GM23338 (cell line): ENCODE data around the gene TMX3. TPM values are rescaled to one million over a fixed set of nuclear protein-coding genes. Genes with fewer than 3 reads are reported as not detected.

Experiments
- ATAC-seq: fragments of 200-7000 bp; cut with Tn5 transposase; 3 replicates; pipeline ENCODE4 v1.9.1; 2020
- DNase-seq: peaks from one replicate; pipeline ENCODE4 v3.0.0-alpha.2; 2015; ENCODE audit warnings: low spot score
- H2AFZ ChIP-seq: fragments of 200-600 bp; sonication (generic); 2 replicates; pipeline ENCODE4 v1.8.0; 2016; ENCODE audit warnings: antibody characterized with exemption, mild to moderate bottlenecking, moderate library complexity
- H3F3A ChIP-seq: fragments of 200-600 bp; sonication (generic); replicated peaks from 2 replicates; pipeline ENCODE4 v1.8.0; 2017; ENCODE audit warnings: antibody characterized with exemption, mixed run types, low read depth
- H3K27ac ChIP-seq: fragments of 200-600 bp; sonication (generic); 2 replicates; pipeline ENCODE4 v1.6.1; 2016; ENCODE audit warnings: low read depth
- H3K27me3 ChIP-seq: fragments of 200-600 bp; sonication (generic); 2 replicates; pipeline ENCODE4 v1.8.0; 2016; ENCODE audit warnings: mild to moderate bottlenecking, mixed run types, moderate library complexity; ENCODE audit not compliant: insufficient read depth
- H3K36me3 ChIP-seq: fragments of 200-600 bp; sonication (generic); 2 replicates; pipeline ENCODE4 v1.8.0; 2016; ENCODE audit warnings: mild to moderate bottlenecking; ENCODE audit not compliant: insufficient read depth
- H3K4me1 ChIP-seq: fragments of 200-600 bp; sonication (generic); 2 replicates; pipeline ENCODE4 v1.8.0; 2016; ENCODE audit warnings: mild to moderate bottlenecking, moderate library complexity; ENCODE audit not compliant: insufficient read depth
- H3K4me2 ChIP-seq: fragments of 200-600 bp; sonication (generic); 2 replicates; pipeline ENCODE4 v1.7.1; 2017; ENCODE audit warnings: mixed run types
- H3K4me3 ChIP-seq: fragments of 200-600 bp; sonication (generic); 2 replicates; pipeline ENCODE4 v1.6.1; 2016; ENCODE audit warnings: mixed run types
- H3K79me2 ChIP-seq: fragments of 200-600 bp; sonication (generic); replicated peaks from 2 replicates; pipeline ENCODE4 v1.8.0; 2017; ENCODE audit warnings: mild to moderate bottlenecking; ENCODE audit not compliant: insufficient read depth
- H3K9me2 ChIP-seq: fragments of 200-600 bp; sonication (generic); 2 replicates; pipeline ENCODE4 v1.8.0; 2017; ENCODE audit not compliant: insufficient read depth
- H4K20me1 ChIP-seq: fragments of 200-600 bp; sonication (generic); replicated peaks from 2 replicates; pipeline ENCODE4 v1.8.0; 2017; ENCODE audit warnings: mild to moderate bottlenecking; ENCODE audit not compliant: insufficient read depth
- H3K27ac Mint-ChIP-seq: 2 replicates; pipeline ENCODE4 v1.8.0; 2020; ENCODE audit warnings: inconsistent platforms, mild to moderate bottlenecking, moderate library complexity, mixed read lengths
- H3K27me3 Mint-ChIP-seq: 3 replicates; pipeline ENCODE4 v1.8.0; 2022; ENCODE audit warnings: low read depth, mild to moderate bottlenecking, moderate library complexity, mixed read lengths, inconsistent platforms; ENCODE audit not compliant: insufficient read depth, poor library complexity
- H3K36me3 Mint-ChIP-seq: 3 replicates; pipeline ENCODE4 v1.8.0; 2021; ENCODE audit warnings: low read depth, mild to moderate bottlenecking, inconsistent platforms, moderate library complexity, mixed read lengths
- H3K4me1 Mint-ChIP-seq: 3 replicates; pipeline ENCODE4 v1.8.0; 2020; ENCODE audit warnings: mild to moderate bottlenecking, inconsistent platforms, mixed read lengths
- H3K4me3 Mint-ChIP-seq: 3 replicates; pipeline ENCODE4 v1.8.0; 2021; ENCODE audit warnings: moderate library complexity, mild to moderate bottlenecking, inconsistent platforms, mixed read lengths
- H3K9me3 Mint-ChIP-seq: 3 replicates; pipeline ENCODE4 v1.8.0; 2020; ENCODE audit warnings: moderate library complexity, mild to moderate bottlenecking, inconsistent platforms, mixed read lengths
- CREB1 ChIP-seq: fragments of 250-450 bp; sonication (Bioruptor Pico); IDR thresholded peaks from 2 replicates; pipeline ENCODE4 v1.5.0; 2020; ENCODE audit warnings: low read depth, mild to moderate bottlenecking, moderate library complexity
- EZH2 ChIP-seq: fragments of 200-600 bp; sonication (generic); IDR thresholded peaks from one replicate; pipeline ENCODE4 v1.8.0; 2017; ENCODE audit warnings: antibody characterized with exemption, mild to moderate bottlenecking, low read depth; ENCODE audit not compliant: unreplicated experiment
- EZH2phosphoT487 ChIP-seq: fragments of 200-600 bp; sonication (generic); IDR thresholded peaks from one replicate; pipeline ENCODE4 v1.8.1; 2018; ENCODE audit warnings: antibody characterized with exemption; ENCODE audit not compliant: unreplicated experiment
- JUNB ChIP-seq: IDR thresholded peaks from one replicate; pipeline ENCODE4 v1.6.1; 2016; ENCODE audit warnings: antibody characterized with exemption; ENCODE audit not compliant: unreplicated experiment
- NANOG ChIP-seq: IDR thresholded peaks from 2 replicates; pipeline ENCODE4 v1.6.1; 2016; ENCODE audit warnings: antibody characterized with exemption, borderline replicate concordance
- POLR2AphosphoS5 ChIP-seq: IDR thresholded peaks from 2 replicates; pipeline ENCODE4 v1.6.1; 2016; ENCODE audit warnings: antibody characterized with exemption, low read depth
- STAT1 ChIP-seq: IDR thresholded peaks from one replicate; pipeline ENCODE4 v1.6.1; 2016; ENCODE audit warnings: antibody characterized with exemption; ENCODE audit not compliant: unreplicated experiment
- ZNF114 ChIP-seq: fragments of 250-450 bp; sonication (Bioruptor Pico); IDR thresholded peaks from 2 replicates; pipeline ENCODE4 v1.5.0; 2020; ENCODE audit warnings: mild to moderate bottlenecking, moderate library complexity
- ZNF331 ChIP-seq: fragments of 250-450 bp; sonication (Bioruptor Pico); IDR thresholded peaks from 2 replicates; pipeline ENCODE4 v1.5.0; 2020; ENCODE audit warnings: low read depth, mild to moderate bottlenecking, moderate library complexity
- polyA plus RNA-seq: library from polyadenylated mRNA; unstranded; fragments of >200 nt; fragmentation: Nextera tagmentation; extraction: Ambion mirVana; gene quantifications from 2 replicates; pipeline ENCODE4 v1.2.1, GENCODE V29; 2016
- total RNA-seq: library from RNA; depleted of rRNA; stranded (reverse); fragments of >200 nt; shearing (Covaris generic); gene quantifications from 2 replicates; pipeline ENCODE4 v1.2.3, GENCODE V29; 2014
- TF ChIP-seq, protein P1 (sequence below): IDR thresholded peaks from 2 replicates; pipeline ENCODE4 v1.6.1; 2016; ENCODE audit warnings: antibody characterized with exemption
- TF ChIP-seq, protein P2 (sequence below), 2 experiments: fragments of 200-600 bp in 1 of 2; sonication (generic) in 1 of 2; conservative IDR thresholded peaks; 2 replicates each; pipeline versions ENCODE4 v1.5.1 to v1.6.1; 2016 to 2017; ENCODE audit warnings: antibody characterized with exemption in 2 of 2, low read depth in 2 of 2, mild to moderate bottlenecking in 2 of 2, moderate library complexity in 1 of 2
- TF ChIP-seq, protein P3 (sequence below): fragments of 250-450 bp; sonication (Bioruptor Pico); IDR thresholded peaks from 2 replicates; pipeline ENCODE4 v1.5.0; 2020; ENCODE audit warnings: mild to moderate bottlenecking, moderate library complexity
- TF ChIP-seq, protein P4 (sequence below): IDR thresholded peaks from one replicate; pipeline ENCODE4 v1.6.1; 2018; ENCODE audit warnings: antibody characterized with exemption; ENCODE audit not compliant: unreplicated experiment

Gene TMX3
- total and polyA plus RNA-seq, 2 experiments from 2014 or later: 12.4 to 40.1 TPM

DNA sequence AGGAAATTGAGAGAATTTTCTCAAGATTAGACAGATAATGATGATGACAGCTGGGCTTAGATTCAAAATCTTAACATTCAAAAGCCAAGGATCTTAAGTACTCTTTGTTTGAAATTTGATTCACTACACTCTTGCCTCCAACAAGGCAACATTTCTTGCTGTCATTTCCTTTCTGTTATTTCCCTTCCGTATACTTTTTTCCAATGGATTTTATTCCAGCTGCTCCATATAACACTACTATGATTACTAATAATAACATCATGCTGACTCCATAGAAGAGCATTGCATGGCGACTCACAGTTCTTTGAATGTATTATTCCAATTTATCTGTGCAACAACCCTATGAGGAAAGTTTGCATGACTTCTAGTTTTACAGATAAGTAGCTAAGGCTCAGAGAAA, 49.1 kb upstream of the TMX3 start:
- H3K79me2 ChIP-seq: no peaks in the 10 kb centered on the region
- no peak overlapping the region for H2AFZ ChIP-seq
- peaks cover 4% of the 10 kb centered on the region; the same call in 2 of the 3 replicates for H3K36me3 Mint-ChIP-seq
- H4K20me1 ChIP-seq: no peaks in the 10 kb centered on the region
- H3K9me2 ChIP-seq: no peaks in the 10 kb centered on the region
- no peak overlapping the region for H3K27ac ChIP-seq
- H3K4me2 ChIP-seq: no peak overlapping the region
- H3K9me3 Mint-ChIP-seq: peaks cover 5% of the 10 kb centered on the region; the same call in 2 of the 3 replicates
- H3K36me3 ChIP-seq: 0 out of 2 replicates have a peak, but pooled peaks cover 2% of the 10 kb centered on the region
- no peak overlapping the region for H3K4me3 ChIP-seq
- no peak overlapping the region; the same call in 1 of the 2 replicates for H3K27ac Mint-ChIP-seq
- no peak for ATAC-seq
- H3K27me3 ChIP-seq: no peaks in the 10 kb centered on the region
- no peaks in the 10 kb centered on the region for H3K4me1 ChIP-seq
- peaks cover 3% of the 10 kb centered on the region for H3K27me3 Mint-ChIP-seq
- no peak overlapping the region for H3K4me3 Mint-ChIP-seq
- H3K4me1 Mint-ChIP-seq: no peaks in the 10 kb centered on the region
- no peaks in the 10 kb centered on the region for H3F3A ChIP-seq
- TF ChIP-seq POLR2AphosphoS5 (no peak), CREB1 (CRISPR knock-in tag) (no peak), NANOG (no peak), JUNB (no peak), ZNF331 (CRISPR knock-in tag) (no peak), STAT1 (no peak), ZNF114 (CRISPR knock-in tag) (no peak), EZH2 (no peak), EZH2phosphoT487 (no peak)
- TF ChIP-seq, protein P1, sequence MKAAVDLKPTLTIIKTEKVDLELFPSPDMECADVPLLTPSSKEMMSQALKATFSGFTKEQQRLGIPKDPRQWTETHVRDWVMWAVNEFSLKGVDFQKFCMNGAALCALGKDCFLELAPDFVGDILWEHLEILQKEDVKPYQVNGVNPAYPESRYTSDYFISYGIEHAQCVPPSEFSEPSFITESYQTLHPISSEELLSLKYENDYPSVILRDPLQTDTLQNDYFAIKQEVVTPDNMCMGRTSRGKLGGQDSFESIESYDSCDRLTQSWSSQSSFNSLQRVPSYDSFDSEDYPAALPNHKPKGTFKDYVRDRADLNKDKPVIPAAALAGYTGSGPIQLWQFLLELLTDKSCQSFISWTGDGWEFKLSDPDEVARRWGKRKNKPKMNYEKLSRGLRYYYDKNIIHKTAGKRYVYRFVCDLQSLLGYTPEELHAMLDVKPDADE: no peak
- TF ChIP-seq, protein P2, sequence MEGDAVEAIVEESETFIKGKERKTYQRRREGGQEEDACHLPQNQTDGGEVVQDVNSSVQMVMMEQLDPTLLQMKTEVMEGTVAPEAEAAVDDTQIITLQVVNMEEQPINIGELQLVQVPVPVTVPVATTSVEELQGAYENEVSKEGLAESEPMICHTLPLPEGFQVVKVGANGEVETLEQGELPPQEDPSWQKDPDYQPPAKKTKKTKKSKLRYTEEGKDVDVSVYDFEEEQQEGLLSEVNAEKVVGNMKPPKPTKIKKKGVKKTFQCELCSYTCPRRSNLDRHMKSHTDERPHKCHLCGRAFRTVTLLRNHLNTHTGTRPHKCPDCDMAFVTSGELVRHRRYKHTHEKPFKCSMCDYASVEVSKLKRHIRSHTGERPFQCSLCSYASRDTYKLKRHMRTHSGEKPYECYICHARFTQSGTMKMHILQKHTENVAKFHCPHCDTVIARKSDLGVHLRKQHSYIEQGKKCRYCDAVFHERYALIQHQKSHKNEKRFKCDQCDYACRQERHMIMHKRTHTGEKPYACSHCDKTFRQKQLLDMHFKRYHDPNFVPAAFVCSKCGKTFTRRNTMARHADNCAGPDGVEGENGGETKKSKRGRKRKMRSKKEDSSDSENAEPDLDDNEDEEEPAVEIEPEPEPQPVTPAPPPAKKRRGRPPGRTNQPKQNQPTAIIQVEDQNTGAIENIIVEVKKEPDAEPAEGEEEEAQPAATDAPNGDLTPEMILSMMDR (conservative IDR thresholded peaks at IDR 0.05; ENCODE audit: low read depth in 2 of 2): no peak
- TF ChIP-seq, protein P3, sequence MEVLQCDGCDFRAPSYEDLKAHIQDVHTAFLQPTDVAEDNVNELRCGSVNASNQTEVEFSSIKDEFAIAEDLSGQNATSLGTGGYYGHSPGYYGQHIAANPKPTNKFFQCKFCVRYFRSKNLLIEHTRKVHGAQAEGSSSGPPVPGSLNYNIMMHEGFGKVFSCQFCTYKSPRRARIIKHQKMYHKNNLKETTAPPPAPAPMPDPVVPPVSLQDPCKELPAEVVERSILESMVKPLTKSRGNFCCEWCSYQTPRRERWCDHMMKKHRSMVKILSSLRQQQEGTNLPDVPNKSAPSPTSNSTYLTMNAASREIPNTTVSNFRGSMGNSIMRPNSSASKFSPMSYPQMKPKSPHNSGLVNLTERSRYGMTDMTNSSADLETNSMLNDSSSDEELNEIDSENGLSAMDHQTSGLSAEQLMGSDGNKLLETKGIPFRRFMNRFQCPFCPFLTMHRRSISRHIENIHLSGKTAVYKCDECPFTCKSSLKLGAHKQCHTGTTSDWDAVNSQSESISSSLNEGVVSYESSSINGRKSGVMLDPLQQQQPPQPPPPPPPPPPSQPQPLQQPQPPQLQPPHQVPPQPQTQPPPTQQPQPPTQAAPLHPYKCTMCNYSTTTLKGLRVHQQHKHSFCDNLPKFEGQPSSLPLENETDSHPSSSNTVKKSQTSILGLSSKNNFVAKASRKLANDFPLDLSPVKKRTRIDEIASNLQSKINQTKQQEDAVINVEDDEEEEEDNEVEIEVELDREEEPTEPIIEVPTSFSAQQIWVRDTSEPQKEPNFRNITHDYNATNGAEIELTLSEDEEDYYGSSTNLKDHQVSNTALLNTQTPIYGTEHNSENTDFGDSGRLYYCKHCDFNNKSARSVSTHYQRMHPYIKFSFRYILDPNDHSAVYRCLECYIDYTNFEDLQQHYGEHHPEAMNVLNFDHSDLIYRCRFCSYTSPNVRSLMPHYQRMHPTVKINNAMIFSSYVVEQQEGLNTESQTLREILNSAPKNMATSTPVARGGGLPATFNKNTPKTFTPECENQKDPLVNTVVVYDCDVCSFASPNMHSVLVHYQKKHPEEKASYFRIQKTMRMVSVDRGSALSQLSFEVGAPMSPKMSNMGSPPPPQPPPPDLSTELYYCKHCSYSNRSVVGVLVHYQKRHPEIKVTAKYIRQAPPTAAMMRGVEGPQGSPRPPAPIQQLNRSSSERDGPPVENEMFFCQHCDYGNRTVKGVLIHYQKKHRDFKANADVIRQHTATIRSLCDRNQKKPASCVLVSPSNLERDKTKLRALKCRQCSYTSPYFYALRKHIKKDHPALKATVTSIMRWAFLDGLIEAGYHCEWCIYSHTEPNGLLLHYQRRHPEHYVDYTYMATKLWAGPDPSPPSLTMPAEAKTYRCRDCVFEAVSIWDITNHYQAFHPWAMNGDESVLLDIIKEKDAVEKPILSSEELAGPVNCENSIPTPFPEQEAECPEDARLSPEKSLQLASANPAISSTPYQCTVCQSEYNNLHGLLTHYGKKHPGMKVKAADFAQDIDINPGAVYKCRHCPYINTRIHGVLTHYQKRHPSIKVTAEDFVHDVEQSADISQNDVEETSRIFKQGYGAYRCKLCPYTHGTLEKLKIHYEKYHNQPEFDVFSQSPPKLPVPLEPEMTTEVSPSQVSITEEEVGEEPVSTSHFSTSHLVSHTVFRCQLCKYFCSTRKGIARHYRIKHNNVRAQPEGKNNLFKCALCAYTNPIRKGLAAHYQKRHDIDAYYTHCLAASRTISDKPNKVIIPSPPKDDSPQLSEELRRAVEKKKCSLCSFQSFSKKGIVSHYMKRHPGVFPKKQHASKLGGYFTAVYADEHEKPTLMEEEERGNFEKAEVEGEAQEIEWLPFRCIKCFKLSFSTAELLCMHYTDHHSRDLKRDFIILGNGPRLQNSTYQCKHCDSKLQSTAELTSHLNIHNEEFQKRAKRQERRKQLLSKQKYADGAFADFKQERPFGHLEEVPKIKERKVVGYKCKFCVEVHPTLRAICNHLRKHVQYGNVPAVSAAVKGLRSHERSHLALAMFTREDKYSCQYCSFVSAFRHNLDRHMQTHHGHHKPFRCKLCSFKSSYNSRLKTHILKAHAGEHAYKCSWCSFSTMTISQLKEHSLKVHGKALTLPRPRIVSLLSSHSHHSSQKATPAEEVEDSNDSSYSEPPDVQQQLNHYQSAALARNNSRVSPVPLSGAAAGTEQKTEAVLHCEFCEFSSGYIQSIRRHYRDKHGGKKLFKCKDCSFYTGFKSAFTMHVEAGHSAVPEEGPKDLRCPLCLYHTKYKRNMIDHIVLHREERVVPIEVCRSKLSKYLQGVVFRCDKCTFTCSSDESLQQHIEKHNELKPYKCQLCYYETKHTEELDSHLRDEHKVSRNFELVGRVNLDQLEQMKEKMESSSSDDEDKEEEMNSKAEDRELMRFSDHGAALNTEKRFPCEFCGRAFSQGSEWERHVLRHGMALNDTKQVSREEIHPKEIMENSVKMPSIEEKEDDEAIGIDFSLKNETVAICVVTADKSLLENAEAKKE (CRISPR knock-in tag): no peak
- TF ChIP-seq, protein P4, sequence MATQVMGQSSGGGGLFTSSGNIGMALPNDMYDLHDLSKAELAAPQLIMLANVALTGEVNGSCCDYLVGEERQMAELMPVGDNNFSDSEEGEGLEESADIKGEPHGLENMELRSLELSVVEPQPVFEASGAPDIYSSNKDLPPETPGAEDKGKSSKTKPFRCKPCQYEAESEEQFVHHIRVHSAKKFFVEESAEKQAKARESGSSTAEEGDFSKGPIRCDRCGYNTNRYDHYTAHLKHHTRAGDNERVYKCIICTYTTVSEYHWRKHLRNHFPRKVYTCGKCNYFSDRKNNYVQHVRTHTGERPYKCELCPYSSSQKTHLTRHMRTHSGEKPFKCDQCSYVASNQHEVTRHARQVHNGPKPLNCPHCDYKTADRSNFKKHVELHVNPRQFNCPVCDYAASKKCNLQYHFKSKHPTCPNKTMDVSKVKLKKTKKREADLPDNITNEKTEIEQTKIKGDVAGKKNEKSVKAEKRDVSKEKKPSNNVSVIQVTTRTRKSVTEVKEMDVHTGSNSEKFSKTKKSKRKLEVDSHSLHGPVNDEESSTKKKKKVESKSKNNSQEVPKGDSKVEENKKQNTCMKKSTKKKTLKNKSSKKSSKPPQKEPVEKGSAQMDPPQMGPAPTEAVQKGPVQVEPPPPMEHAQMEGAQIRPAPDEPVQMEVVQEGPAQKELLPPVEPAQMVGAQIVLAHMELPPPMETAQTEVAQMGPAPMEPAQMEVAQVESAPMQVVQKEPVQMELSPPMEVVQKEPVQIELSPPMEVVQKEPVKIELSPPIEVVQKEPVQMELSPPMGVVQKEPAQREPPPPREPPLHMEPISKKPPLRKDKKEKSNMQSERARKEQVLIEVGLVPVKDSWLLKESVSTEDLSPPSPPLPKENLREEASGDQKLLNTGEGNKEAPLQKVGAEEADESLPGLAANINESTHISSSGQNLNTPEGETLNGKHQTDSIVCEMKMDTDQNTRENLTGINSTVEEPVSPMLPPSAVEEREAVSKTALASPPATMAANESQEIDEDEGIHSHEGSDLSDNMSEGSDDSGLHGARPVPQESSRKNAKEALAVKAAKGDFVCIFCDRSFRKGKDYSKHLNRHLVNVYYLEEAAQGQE: no peak
- no peak for DNase-seq
